Prostate gland (tissue), 2 donors: Measurements from ENCODE around the gene HSD11B1L.

Experiments used
- CTCF ChIP-seq, 4 experiments: fragments of 200-600 bp in 2 of 4; fragments of 450-650 bp in 2 of 4; sonication (generic) in 2 of 4; IDR thresholded peaks; 1 replicate in 3 of 4; 2 replicates in 1 of 4; pipeline ENCODE4 v1.5.1; 2016 to 2019; ENCODE audit warnings: antibody characterized with exemption in 4 of 4, mild to moderate bottlenecking in 2 of 4, moderate library complexity in 2 of 4
- POLR2AphosphoS5 ChIP-seq: sonication (generic); formaldehyde crosslinking; IDR thresholded peaks from one replicate; pipeline ENCODE4 v1.6.1; 2017; ENCODE audit warnings: antibody characterized with exemption

DNA sequence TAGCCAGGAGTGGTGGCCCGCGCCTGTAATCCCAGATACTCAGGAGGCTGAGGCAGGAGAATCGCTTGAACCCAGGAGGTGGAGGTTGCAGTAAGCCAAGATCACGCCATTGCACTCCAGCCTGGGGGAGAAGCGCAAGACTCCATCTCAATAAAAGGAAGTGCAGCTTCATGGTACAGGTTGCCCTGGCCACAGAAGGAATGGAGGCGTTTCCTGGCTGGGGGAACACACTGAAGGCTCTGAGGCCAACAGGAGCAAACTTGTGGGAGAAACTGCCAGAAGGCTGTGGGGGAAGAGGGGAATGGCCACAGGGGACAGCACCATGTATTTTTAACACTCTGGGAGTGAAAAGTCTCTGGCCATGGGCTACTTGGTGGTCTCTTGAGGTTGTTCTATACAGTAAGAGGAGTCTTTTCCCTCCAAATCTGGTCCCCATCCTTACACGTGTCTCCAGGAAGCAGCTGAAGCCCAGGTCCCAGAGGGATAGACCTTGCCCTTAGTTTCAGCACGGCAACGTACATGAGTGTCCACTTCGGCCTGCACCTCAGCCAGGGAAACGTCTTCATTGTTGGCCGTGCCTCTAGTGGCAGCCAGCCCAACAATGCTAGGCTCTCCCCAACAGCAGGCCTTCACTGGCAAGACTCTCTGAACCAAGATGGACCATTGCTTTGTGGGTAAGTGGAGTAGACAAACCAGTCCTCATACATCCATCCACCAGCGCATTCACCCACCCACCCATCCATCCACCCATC is 7.9 kb upstream of the HSD11B1L start:
- no peak for TF ChIP-seq POLR2AphosphoS5
- no peak for TF ChIP-seq CTCF (IDR thresholded peaks at IDR 0.05)
